ENCODE data around the gene S100A13.

DNA sequence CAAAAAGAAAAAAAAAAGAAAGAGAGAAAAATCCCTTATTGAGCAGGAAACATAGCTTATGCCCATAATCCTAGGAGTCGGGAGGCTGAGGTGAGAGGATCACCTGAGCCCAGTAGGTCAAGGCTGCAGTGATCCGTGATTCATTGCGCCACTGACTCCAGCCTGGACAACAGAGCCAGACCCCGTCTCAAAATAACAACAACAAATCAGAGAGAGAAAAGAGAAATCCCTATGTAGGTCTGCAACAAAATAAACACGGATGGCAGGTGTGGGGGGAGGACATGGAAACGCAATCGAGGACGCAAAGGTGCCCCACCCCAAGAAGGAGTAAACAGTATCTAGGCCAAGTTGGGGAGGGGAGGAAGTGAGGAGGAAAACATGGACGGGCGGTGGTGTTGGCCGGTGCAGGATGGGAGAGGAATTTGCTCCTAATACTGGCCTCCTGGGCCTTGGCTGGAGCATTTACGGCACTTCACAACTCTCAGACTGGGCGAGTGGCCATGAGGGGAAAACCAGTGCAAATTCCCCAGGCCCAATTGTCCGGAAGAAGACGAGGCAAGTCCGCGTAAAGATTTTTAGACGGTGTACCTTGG is 6.0 kb upstream of the S100A13 start:
- TF ChIP-seq, protein P1, sequence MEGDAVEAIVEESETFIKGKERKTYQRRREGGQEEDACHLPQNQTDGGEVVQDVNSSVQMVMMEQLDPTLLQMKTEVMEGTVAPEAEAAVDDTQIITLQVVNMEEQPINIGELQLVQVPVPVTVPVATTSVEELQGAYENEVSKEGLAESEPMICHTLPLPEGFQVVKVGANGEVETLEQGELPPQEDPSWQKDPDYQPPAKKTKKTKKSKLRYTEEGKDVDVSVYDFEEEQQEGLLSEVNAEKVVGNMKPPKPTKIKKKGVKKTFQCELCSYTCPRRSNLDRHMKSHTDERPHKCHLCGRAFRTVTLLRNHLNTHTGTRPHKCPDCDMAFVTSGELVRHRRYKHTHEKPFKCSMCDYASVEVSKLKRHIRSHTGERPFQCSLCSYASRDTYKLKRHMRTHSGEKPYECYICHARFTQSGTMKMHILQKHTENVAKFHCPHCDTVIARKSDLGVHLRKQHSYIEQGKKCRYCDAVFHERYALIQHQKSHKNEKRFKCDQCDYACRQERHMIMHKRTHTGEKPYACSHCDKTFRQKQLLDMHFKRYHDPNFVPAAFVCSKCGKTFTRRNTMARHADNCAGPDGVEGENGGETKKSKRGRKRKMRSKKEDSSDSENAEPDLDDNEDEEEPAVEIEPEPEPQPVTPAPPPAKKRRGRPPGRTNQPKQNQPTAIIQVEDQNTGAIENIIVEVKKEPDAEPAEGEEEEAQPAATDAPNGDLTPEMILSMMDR (IDR thresholded peaks at IDR 0.05): no peak
- no peak for TF ChIP-seq EZH2 (IDR thresholded peaks at IDR 0.05)
